ENCODE results near the gene WDFY3.

The WDFY3 gene

GRCh38 chr4:84966382-84967242 is at the start of gene WDFY3:
Gene WDFY3, minus strand, starts transcription at chr4:84966690. Its CDS starts 106,099 bp downstream, at chr4:84860591.
- in situ Hi-C loops (cut with HindIII; ENCODE audit: low sequenced_read_pairs): no loop called here
- TF ChIP-seq CTCF (IDR thresholded peaks at IDR 0.05; ENCODE audit: low read depth, low read length): peak; percentile 4
- peak within 1 kb of the TSS; percentile 68 for H3K4me3 ChIP-seq (ENCODE audit: low read depth, low read length)
- DNase-seq (ENCODE audit: low read depth, low spot score): peak; percentile 89

- no peak for TF ChIP-seq CTCF (IDR thresholded peaks at IDR 0.05; ENCODE audit: low read depth, low read length)
- H3K4me3 ChIP-seq (ENCODE audit: low read depth, low read length): no peak overlapping the region
- peak; percentile 89 for DNase-seq (ENCODE audit: low read depth, low spot score)
- in situ Hi-C loops (cut with HindIII; ENCODE audit: low sequenced_read_pairs): no loop called here
Observed at GRCh38 chr4:85005865-85006377, 39.4 kb upstream of the WDFY3 start.

- no peak overlapping the region for H3K4me3 ChIP-seq (ENCODE audit: low read depth, low read length)
- DNase-seq (ENCODE audit: low read depth, low spot score): no peak
- in situ Hi-C loops (cut with HindIII; ENCODE audit: low sequenced_read_pairs): no loop called here
- no peak for TF ChIP-seq CTCF (IDR thresholded peaks at IDR 0.05; ENCODE audit: low read depth, low read length)
Observed at GRCh38 chr4:85000343-85000742, 33.9 kb upstream of the WDFY3 start.

- no peak for TF ChIP-seq CTCF (IDR thresholded peaks at IDR 0.05; ENCODE audit: low read depth, low read length)
- DNase-seq (ENCODE audit: low read depth, low spot score): peak; percentile 32
- in situ Hi-C loops (cut with HindIII; ENCODE audit: low sequenced_read_pairs): no loop called here
- H3K4me3 ChIP-seq (ENCODE audit: low read depth, low read length): no peak overlapping the region
Observed at GRCh38 chr4:84995386-84995785, 28.9 kb upstream of the WDFY3 start.

- DNase-seq (ENCODE audit: low read depth, low spot score): peak; percentile 1
- in situ Hi-C loops (cut with HindIII; ENCODE audit: low sequenced_read_pairs): no loop called here
- no peak overlapping the region for H3K4me3 ChIP-seq (ENCODE audit: low read depth, low read length)
- TF ChIP-seq CTCF (IDR thresholded peaks at IDR 0.05; ENCODE audit: low read depth, low read length): no peak
Observed at GRCh38 chr4:84994280-84994679, 27.8 kb upstream of the WDFY3 start.

- peak; percentile 71 for DNase-seq (ENCODE audit: low read depth, low spot score)
- no peak overlapping the region for H3K4me3 ChIP-seq (ENCODE audit: low read depth, low read length)
- in situ Hi-C loops (cut with HindIII; ENCODE audit: low sequenced_read_pairs): no loop called here
- TF ChIP-seq CTCF (IDR thresholded peaks at IDR 0.05; ENCODE audit: low read depth, low read length): no peak
Observed at GRCh38 chr4:84985952-84986351, 19.5 kb upstream of the WDFY3 start.
